ENCODE data around the gene SLC25A39. TPM values are rescaled to one million over a fixed set of nuclear protein-coding genes. Genes with fewer than 3 reads are reported as not detected.

The SLC25A39 gene, protein sequence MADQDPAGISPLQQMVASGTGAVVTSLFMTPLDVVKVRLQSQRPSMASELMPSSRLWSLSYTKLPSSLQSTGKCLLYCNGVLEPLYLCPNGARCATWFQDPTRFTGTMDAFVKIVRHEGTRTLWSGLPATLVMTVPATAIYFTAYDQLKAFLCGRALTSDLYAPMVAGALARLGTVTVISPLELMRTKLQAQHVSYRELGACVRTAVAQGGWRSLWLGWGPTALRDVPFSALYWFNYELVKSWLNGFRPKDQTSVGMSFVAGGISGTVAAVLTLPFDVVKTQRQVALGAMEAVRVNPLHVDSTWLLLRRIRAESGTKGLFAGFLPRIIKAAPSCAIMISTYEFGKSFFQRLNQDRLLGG
- total RNA-seq = 61.2 and 83.4 TPM in 2 replicates

DNA sequence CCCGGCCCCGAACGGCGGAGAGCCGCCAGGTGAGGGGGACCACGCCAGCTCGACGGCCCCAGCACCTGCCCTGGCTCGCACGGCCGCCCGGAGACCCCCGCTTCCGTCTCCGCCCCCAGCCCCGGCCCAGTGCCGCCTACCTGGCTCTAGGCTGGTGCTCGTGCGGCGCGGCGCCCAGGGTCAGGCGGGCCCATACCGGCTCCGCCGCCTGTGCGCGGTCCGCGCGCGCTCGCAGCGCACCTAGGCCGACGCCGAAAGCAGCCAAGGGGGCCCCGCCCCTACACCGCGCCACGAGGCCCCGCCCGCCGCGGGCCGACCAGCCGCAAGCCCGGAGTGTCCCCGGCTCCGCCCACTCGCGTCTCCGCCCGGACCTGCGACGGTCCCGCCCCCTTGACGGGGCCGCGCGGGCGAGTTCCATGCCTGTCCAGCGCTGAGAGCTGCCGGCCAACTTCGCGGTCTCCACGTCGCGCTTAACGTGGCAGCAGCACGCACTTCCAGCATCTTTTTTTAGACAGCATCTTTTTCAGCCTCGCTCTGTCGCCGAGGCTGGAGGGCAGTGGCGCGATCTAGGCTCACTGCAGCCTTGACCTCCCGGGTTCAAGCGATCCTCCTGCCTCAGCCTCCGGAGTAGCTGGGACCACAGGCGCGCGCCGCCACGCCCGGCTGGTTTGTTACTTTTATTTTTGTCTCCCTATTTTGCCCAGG is at the start of gene SLC25A39:
Gene SLC25A39, minus strand, starts transcription at position 253 of the 705 bp plus-strand sequence. CDS start 1,261 bp downstream, outside the sequence.

DNA sequence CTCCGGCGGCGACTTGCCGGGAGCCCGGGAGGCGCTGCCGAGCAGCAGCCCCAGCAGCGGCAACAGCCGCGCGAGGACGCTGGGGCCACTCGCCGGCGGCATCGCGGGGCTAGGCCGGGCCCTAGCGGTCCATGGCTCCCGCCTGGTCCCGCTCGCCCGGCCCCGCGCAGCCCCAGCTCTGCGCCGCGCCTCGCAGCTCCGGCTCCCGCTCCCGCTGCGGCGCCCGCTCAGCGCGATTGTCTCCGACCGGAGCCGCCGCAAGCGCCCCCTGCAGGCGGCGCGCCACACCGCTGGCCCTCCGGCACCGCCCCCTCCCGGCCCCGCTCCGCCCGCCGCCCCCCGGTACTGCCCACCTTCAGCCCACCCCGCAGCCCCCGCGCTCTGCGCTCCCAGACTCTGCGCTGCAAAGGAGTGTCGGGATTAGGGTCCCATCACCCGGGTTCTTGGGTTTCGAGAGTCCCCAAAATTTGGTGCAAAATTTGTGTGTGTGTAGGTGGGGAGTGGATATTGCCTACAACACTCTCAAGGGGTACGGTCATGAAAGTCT is 39.1 kb upstream of the SLC25A39 start, which contains the start of gene FAM171A2:
Gene FAM171A2, minus strand, starts transcription at position 241 of the 547 bp plus-strand sequence. Its CDS starts 139 bp downstream, at position 102.

DNA sequence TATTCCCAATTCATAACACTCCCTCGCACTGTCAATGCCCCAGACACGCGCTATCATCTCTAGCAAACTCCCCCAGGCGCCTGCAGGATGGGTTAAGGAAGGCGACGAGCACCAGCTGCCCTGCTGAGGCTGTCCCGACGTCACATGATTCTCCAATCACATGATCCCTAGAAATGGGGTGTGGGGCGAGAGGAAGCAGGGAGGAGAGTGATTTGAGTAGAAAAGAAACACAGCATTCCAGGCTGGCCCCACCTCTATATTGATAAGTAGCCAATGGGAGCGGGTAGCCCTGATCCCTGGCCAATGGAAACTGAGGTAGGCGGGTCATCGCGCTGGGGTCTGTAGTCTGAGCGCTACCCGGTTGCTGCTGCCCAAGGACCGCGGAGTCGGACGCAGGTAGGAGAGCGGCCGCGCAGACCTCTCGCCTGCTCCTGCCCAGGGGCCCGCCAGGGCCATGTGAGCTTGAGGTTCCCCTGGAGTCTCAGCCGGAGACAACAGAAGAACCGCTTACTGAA is 20.4 kb upstream of the SLC25A39 start, which contains the start of gene GRN:
Gene GRN, plus strand, starts transcription at position 364 of the 515 bp plus-strand sequence. CDS start 3,863 bp downstream, outside the sequence.

DNA sequence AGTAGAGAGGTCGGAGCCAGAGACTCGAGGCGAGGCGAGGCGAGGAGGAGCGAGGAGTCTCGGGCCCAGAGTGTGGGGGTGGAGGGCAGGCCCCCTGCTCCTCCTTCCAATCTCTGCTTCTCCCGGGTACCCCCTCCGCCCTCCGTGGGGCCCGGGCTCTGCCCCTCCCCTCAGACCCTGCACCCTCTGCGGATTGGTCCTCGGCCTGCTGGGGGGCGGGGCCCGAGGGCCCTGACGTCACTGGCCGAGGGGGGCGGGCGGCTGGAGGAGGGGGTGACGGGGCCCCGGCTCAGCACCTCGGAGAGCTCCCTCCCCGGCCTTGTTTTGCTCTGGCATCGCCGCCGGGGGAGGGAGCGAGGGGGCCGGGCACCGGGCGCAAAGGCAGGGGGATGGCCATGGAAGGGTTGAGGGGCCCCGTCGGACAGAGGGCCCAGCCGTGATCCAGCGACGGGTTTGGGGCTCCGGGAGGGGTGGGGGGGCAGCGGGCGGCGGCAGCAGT is 16.3 kb downstream of the SLC25A39 start, which contains the start of gene RUNDC3A:
Gene RUNDC3A, plus strand, starts transcription at position 282 of the 499 bp plus-strand sequence. CDS start 232 bp downstream, outside the sequence.

Other genes with a start within 250 kb of the SLC25A39 start
- 24.2 and 56.7 TPM in 2 replicates for gene HDAC5, start 201.2 kb downstream of the SLC25A39 start, total RNA-seq
- 1.1 and 3.6 TPM in 2 replicates for gene HROB, start 182.9 kb downstream of the SLC25A39 start, total RNA-seq
- gene ASB16, start 154.1 kb downstream of the SLC25A39 start, total RNA-seq = under 0.01 TPM in 2 replicates
- 25.5 and 28.8 TPM in 2 replicates for gene TMUB2, start 137.9 kb downstream of the SLC25A39 start, total RNA-seq
- gene ATXN7L3, start 124.9 kb downstream of the SLC25A39 start, total RNA-seq = 32.1 and 40.5 TPM in 2 replicates
- 31.3 and 58.1 TPM in 2 replicates for gene UBTF, start 105.1 kb downstream of the SLC25A39 start, total RNA-seq
- gene SLC4A1, start 56.7 kb downstream of the SLC25A39 start, total RNA-seq = not detected in 2 replicates
- 0.56 TPM in 1 of 2 replicates, not detected in the other for gene RUNDC3A, start 16.2 kb downstream of the SLC25A39 start, total RNA-seq
- 97.6 and 303 TPM in 2 replicates for gene GRN, start 20.5 kb upstream of the SLC25A39 start, total RNA-seq
- 1.5 and 4.8 TPM in 2 replicates for gene FAM171A2, start 39.0 kb upstream of the SLC25A39 start, total RNA-seq
- gene ITGA2B, start 64.8 kb upstream of the SLC25A39 start, total RNA-seq = 0.56 TPM in 1 of 2 replicates, not detected in the other
- gene GPATCH8, start 178.6 kb upstream of the SLC25A39 start, total RNA-seq = 9.8 and 13.8 TPM in 2 replicates
- 14.8 and 17.8 TPM in 2 replicates for gene FZD2, start 232.7 kb upstream of the SLC25A39 start, total RNA-seq